Measurements from ENCODE around the gene STRADA.

GRCh38 chr17:63706336-63707082, 35.1 kb downstream of the STRADA start:
- no peak for TF ChIP-seq POLR2A (IDR thresholded peaks at IDR 0.05)
- TF ChIP-seq CTCF (IDR thresholded peaks at IDR 0.05): no peak
